K562 treated with DMSO at 1 percent for 24 hours (cell line): ENCODE results near the gene TBC1D4. TPM values are rescaled to one million over a fixed set of nuclear protein-coding genes. Genes with fewer than 3 reads are reported as not detected.

Source experiments
- total RNA-seq: library from RNA; unstranded; fragments of 300-600 nt; gene quantifications from 2 replicates; pipeline ENCODE4 v1.2.3, GENCODE V29; 2022; ENCODE audit warnings: low read depth; ENCODE audit not compliant: insufficient read depth

The TBC1D4 gene
- 4.5 and 4.7 TPM in 2 replicates for total RNA-seq

GRCh38 chr13:75482070-75482819 is at the start of gene TBC1D4:
TSS of gene TBC1D4 (minus strand) at chr13:75482169. CDS start at chr13:75481767, 402 bp downstream.

Other genes starting within 250 kb of the TBC1D4 start
- 49.8 and 75.8 TPM in 2 replicates for gene COMMD6, start 55.7 kb upstream of the TBC1D4 start, total RNA-seq
- 33.4 and 35.8 TPM in 2 replicates for gene UCHL3, start 67.6 kb upstream of the TBC1D4 start, total RNA-seq
- 4.2 and 5.8 TPM in 2 replicates for gene LMO7, start 154.2 kb upstream of the TBC1D4 start, total RNA-seq